HEK293 (cell line): ENCODE measurements around the gene RNF19B.

Experiments
- CTCF ChIA-PET: fragments of 350-600 bp; formaldehyde crosslinking; extraction: SDS; loops from one replicate; lab custom pipeline; 2021; ENCODE audit warnings: antibody characterized with exemption; lab: Yijun Ruan, JAX
- POLR2A ChIA-PET: fragments of 300-600 bp; formaldehyde crosslinking; extraction: SDS; loops from one replicate; lab custom pipeline; 2020; ENCODE audit warnings: antibody characterized with exemption, inconsistent platforms; lab: Yijun Ruan, JAX
- H3K27ac ChIP-seq: fragments of 200-500 bp; sonication (Bioruptor generic); 2 replicates; pipeline ENCODE4 v1.5.1; 2014; ENCODE audit warnings: low read depth, low read length, control low read depth, inconsistent platforms; ENCODE audit errors: extremely low read depth
- H3K36me3 ChIP-seq, 2 experiments: fragments of 200-500 bp in 1 of 2; sonication (Bioruptor generic) in 1 of 2; 1 replicate in 1 of 2; 2 replicates in 1 of 2; pipeline ENCODE4 v1.5.1; 2014 to 2017; ENCODE audit warnings: inconsistent platforms in 2 of 2, low read length in 2 of 2; ENCODE audit not compliant: control insufficient read depth in 2 of 2, insufficient read depth in 1 of 2
- H3K4me1 ChIP-seq: fragments of 200-500 bp; sonication (Bioruptor generic); 2 replicates; pipeline ENCODE4 v1.5.1; 2014; ENCODE audit warnings: mild to moderate bottlenecking, low read length, inconsistent platforms; ENCODE audit not compliant: control insufficient read depth, insufficient read depth
- H3K4me3 ChIP-seq: 2 replicates; pipeline ENCODE4 v1.5.1; 2011; ENCODE audit warnings: low read depth, mild to moderate bottlenecking, control low read depth, low read length, moderate library complexity
- H3K9me3 ChIP-seq: fragments of 200-500 bp; sonication (Bioruptor generic); 2 replicates; pipeline ENCODE4 v1.5.1; 2014; ENCODE audit warnings: low read depth, low read length, inconsistent platforms; ENCODE audit not compliant: control insufficient read depth, insufficient read depth
- INSM2 ChIP-seq: fragments of 450-650 bp; formaldehyde crosslinking; IDR thresholded peaks from 2 replicates; pipeline ENCODE4 v1.5.1; 2016; ENCODE audit warnings: missing biosample characterization, missing genetic modification characterization
- MEIS1 ChIP-seq: sonication (generic); formaldehyde crosslinking; IDR thresholded peaks from 2 replicates; pipeline ENCODE4 v1.8.1; 2022; ENCODE audit warnings: missing genetic modification reagents, mild to moderate bottlenecking, borderline replicate concordance
- REPIN1 ChIP-seq: fragments of 450-650 bp; formaldehyde crosslinking; IDR thresholded peaks from 2 replicates; pipeline ENCODE4 v1.5.1; 2017; ENCODE audit warnings: missing biosample characterization, missing genetic modification characterization, low read depth
- REST ChIP-seq: fragments of 450-650 bp; formaldehyde crosslinking; IDR thresholded peaks from 2 replicates; pipeline ENCODE4 v1.5.1; 2016; ENCODE audit warnings: missing biosample characterization, missing genetic modification characterization
- SP2 ChIP-seq: fragments of 450-650 bp; formaldehyde crosslinking; IDR thresholded peaks from 2 replicates; pipeline ENCODE4 v1.5.1; 2016; ENCODE audit warnings: missing biosample characterization, missing genetic modification characterization
- ZBTB21 ChIP-seq: fragments of 450-650 bp; formaldehyde crosslinking; IDR thresholded peaks from 2 replicates; pipeline ENCODE4 v1.5.1; 2017; ENCODE audit warnings: missing biosample characterization, missing genetic modification characterization
- ZNF148 ChIP-seq: fragments of 450-650 bp; formaldehyde crosslinking; IDR thresholded peaks from 2 replicates; pipeline ENCODE4 v1.5.0; 2017; ENCODE audit warnings: missing biosample characterization, missing genetic modification characterization, borderline replicate concordance
- ZNF488 ChIP-seq: fragments of 450-650 bp; formaldehyde crosslinking; IDR thresholded peaks from 2 replicates; pipeline ENCODE4 v1.5.1; 2016; ENCODE audit warnings: missing biosample characterization, missing genetic modification characterization
- ZNF501 ChIP-seq: fragments of 450-650 bp; formaldehyde crosslinking; IDR thresholded peaks from 2 replicates; pipeline ENCODE4 v1.5.1; 2016; ENCODE audit warnings: missing biosample characterization, missing genetic modification characterization
- ZNF518A ChIP-seq: fragments of 450-650 bp; formaldehyde crosslinking; conservative IDR thresholded peaks from 2 replicates; pipeline ENCODE4 v1.5.1; 2016; ENCODE audit warnings: low read depth, missing biosample characterization, missing genetic modification characterization
- ZNF530 ChIP-seq: fragments of 450-650 bp; formaldehyde crosslinking; IDR thresholded peaks from 2 replicates; pipeline ENCODE4 v1.5.1; 2016; ENCODE audit warnings: low read depth, missing biosample characterization, missing genetic modification characterization
- ZNF548 ChIP-seq: fragments of 450-650 bp; formaldehyde crosslinking; IDR thresholded peaks from 2 replicates; pipeline ENCODE4 v1.5.1; 2016; ENCODE audit warnings: missing biosample characterization, missing genetic modification characterization
- ZNF549 ChIP-seq: fragments of 450-650 bp; IDR thresholded peaks from 2 replicates; pipeline ENCODE4 v1.5.1; 2018; ENCODE audit warnings: missing biosample characterization, missing genetic modification characterization, mild to moderate bottlenecking, inconsistent platforms, moderate library complexity
- ZNF776 ChIP-seq: fragments of 450-650 bp; formaldehyde crosslinking; IDR thresholded peaks from 2 replicates; pipeline ENCODE4 v1.5.0; 2017; ENCODE audit warnings: missing biosample characterization, missing genetic modification characterization, borderline replicate concordance
- ZNF791 ChIP-seq: fragments of 450-650 bp; formaldehyde crosslinking; IDR thresholded peaks from 2 replicates; pipeline ENCODE4 v1.5.1; 2016; ENCODE audit warnings: missing biosample characterization, missing genetic modification characterization

Gene RNF19B

GRCh38 chr1:32983020-32983419 lies 18.4 kb upstream of the RNF19B start (continued):
- TF ChIP-seq ZBTB21 (tag by site-specific recombination): no peak

- Histone ChIP-seq H3K9me3 (no peaks in the 10 kb centered on the region), H3K4me1 (no peaks in the 10 kb centered on the region), H3K36me3 (no peaks in the 10 kb centered on the region), H3K4me3 (no peak overlapping the region)
- CTCF ChIA-PET: interaction anchor here (0.5 to 1.0 kb wide), 3 partner anchors 12 to 134 kb away, joined by 3 to 5 read pairs (median 3); no protein-coding TSS in a partner anchor
- POLR2A ChIA-PET: interaction anchor here (0.6 to 1.3 kb wide), 2 partner anchors 11 to 28 kb away, joined by 3 read pairs; no protein-coding TSS in a partner anchor
- TF ChIP-seq REPIN1 (tag by site-specific recombination) (no peak), ZNF530 (tag by site-specific recombination) (no peak), ZNF501 (no peak), ZNF148 (tag by site-specific recombination) (no peak), INSM2 (no peak), ZNF518A (no peak), SP2 (no peak), REST (tag by site-specific recombination) (no peak), MEIS1 (CRISPR knock-in tag) (no peak), ZNF548 (tag by site-specific recombination) (no peak), ZNF488 (tag by site-specific recombination) (no peak), ZNF791 (tag by site-specific recombination) (no peak), ZNF549 (tag by site-specific recombination) (no peak), ZNF776 (tag by site-specific recombination) (no peak)
- TF ChIP-seq, all 188 proteins: peak for 0
- no peak overlapping the region for H3K27ac ChIP-seq
These were observed 16.6 kb upstream of the RNF19B start for GRCh38 chr1:32981003-32981901.
